ENCODE data around the gene MYO10. TPM values are rescaled to one million over a fixed set of nuclear protein-coding genes. Genes with fewer than 3 reads are reported as not detected.

The MYO10 gene
- total RNA-seq, 3 donors from 2014 or later (not counting 1 experiment from before 2014, with no cell fraction given): 0.83 to 1.2 TPM; not detected in 1

GRCh38 chr5:16934677-16935153 lies 1.4 kb downstream of the MYO10 start:
- intact Hi-C loops (cut with micrococcal nuclease): no loop called here
- Histone ChIP-seq H3K4me3 (ENCODE audit: low read length) (no peak overlapping the region), H3K36me3 (ENCODE audit: control insufficient read depth, insufficient read depth, low read length) (no peaks in the 10 kb centered on the region), H3K27ac (ENCODE audit: low read length) (no peak overlapping the region), H3K27me3 (ENCODE audit: control insufficient read depth, insufficient read depth, low read length) (peaks cover 18% of the 10 kb centered on the region), H3K9me3 (ENCODE audit: control insufficient read depth, insufficient read depth, low read length) (no peaks in the 10 kb centered on the region), H3K4me1 (ENCODE audit: control insufficient read depth, insufficient read depth, low read length) (peaks cover 15% of the 10 kb centered on the region)
- H3K4me1 Mint-ChIP-seq: peaks cover 7 to 18% of the 10 kb centered on the region in 2 donors
- peaks cover 2% of the 10 kb centered on the region in 2 donors for H3K9me3 Mint-ChIP-seq
- peak overlapping the region; percentile 67 for H3K4me3 Mint-ChIP-seq
- TF ChIP-seq CTCF (IDR thresholded peaks at IDR 0.05): no peak
- DNase-seq (no peak), ATAC-seq (no peak)
- H3K36me3 Mint-ChIP-seq: peaks cover 6% of the 10 kb centered on the region
- 2% methylated on average over 6 of the region's 6 CpGs for WGBS (ENCODE audit: insufficient coverage)
- H3K27me3 Mint-ChIP-seq (ENCODE audit: low read depth in 2 of 2): peaks cover 17 to 30% of the 10 kb centered on the region in 2 donors
- H3K27ac Mint-ChIP-seq: no peak overlapping the region

DNA sequence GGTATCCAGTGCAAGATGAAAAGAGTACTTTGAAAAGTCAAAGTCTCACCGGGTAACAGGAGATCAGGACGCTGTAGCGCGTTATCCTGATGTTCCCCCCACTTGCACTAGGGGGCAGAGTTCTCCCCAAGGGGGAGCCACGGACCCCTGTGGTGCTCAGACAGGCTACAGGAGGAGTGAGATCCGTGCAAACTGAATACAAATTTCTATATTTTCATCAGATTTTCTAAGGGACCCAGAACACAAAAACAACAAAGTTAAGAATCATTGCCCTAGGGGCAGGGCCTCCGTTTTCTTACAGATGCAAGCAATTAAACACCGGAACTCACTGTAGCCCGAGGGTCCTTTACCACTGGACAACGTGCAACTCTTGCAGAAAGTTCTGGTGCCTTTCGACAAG lies 2.0 kb downstream of the MYO10 start:
- Histone ChIP-seq H3K27me3 (ENCODE audit: control insufficient read depth, insufficient read depth, low read length) (peaks cover 18% of the 10 kb centered on the region), H3K4me1 (ENCODE audit: control insufficient read depth, insufficient read depth, low read length) (peaks cover 15% of the 10 kb centered on the region), H3K36me3 (ENCODE audit: control insufficient read depth, insufficient read depth, low read length) (no peaks in the 10 kb centered on the region), H3K9me3 (ENCODE audit: control insufficient read depth, insufficient read depth, low read length) (no peaks in the 10 kb centered on the region), H3K4me3 (ENCODE audit: low read length) (no peak overlapping the region), H3K27ac (ENCODE audit: low read length) (no peak overlapping the region)
- Mint-ChIP-seq H3K4me3 (peak overlapping the region; percentile 45), H3K36me3 (peaks cover 7% of the 10 kb centered on the region), H3K4me1 (peaks cover 7 to 18% of the 10 kb centered on the region in 2 donors), H3K9me3 (peaks cover 2% of the 10 kb centered on the region in 2 donors), H3K27ac (no peak overlapping the region), H3K27me3 (ENCODE audit: low read depth in 2 of 2) (peaks cover 17 to 30% of the 10 kb centered on the region in 2 donors)
- intact Hi-C loops (cut with micrococcal nuclease): no loop called here
- TF ChIP-seq CTCF (IDR thresholded peaks at IDR 0.05): no peak
- ATAC-seq (no peak), DNase-seq (peak in 1 of 2 donors; percentile 9)
- WGBS (ENCODE audit: insufficient coverage): 5% methylated on average over 10 of the region's 11 CpGs

DNA sequence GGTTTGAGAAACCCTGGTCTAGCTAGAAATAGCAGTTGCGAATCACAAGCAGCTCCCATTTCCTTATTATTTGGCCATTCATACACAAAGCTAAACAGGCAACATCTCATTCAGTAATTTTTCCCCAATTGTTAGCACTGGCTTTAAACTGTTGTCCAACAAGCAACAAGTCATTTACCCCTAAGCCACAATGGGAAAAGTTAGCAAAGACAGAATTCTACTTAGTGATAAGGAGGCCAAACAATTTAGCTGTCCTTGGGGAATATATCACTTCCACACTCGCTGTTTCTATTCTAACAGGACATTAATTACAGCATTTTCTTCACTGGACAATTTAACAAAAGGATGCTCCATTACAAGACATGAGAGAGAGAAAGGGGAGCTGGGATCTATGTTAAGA lies 2.8 kb downstream of the MYO10 start:
- TF ChIP-seq CTCF (IDR thresholded peaks at IDR 0.05): no peak
- Histone ChIP-seq H3K27ac (ENCODE audit: low read length) (no peak overlapping the region), H3K4me1 (ENCODE audit: control insufficient read depth, insufficient read depth, low read length) (peaks cover 15% of the 10 kb centered on the region), H3K4me3 (ENCODE audit: low read length) (no peak overlapping the region), H3K27me3 (ENCODE audit: control insufficient read depth, insufficient read depth, low read length) (peaks cover 18% of the 10 kb centered on the region), H3K36me3 (ENCODE audit: control insufficient read depth, insufficient read depth, low read length) (no peaks in the 10 kb centered on the region), H3K9me3 (ENCODE audit: control insufficient read depth, insufficient read depth, low read length) (no peaks in the 10 kb centered on the region)
- H3K9me3 Mint-ChIP-seq: peaks cover 2% of the 10 kb centered on the region in 2 donors
- H3K27ac Mint-ChIP-seq: no peak overlapping the region
- no peak for DNase-seq
- WGBS (ENCODE audit: insufficient coverage): 93% methylated on average over 1 of the region's 2 CpGs
- H3K4me3 Mint-ChIP-seq: no peak overlapping the region
- H3K36me3 Mint-ChIP-seq: peaks cover 7% of the 10 kb centered on the region
- peaks cover 17 to 30% of the 10 kb centered on the region in 2 donors for H3K27me3 Mint-ChIP-seq (ENCODE audit: low read depth in 2 of 2)
- intact Hi-C loops (cut with micrococcal nuclease): no loop called here
- no peak for ATAC-seq
- peaks cover 7 to 18% of the 10 kb centered on the region in 2 donors for H3K4me1 Mint-ChIP-seq

DNA sequence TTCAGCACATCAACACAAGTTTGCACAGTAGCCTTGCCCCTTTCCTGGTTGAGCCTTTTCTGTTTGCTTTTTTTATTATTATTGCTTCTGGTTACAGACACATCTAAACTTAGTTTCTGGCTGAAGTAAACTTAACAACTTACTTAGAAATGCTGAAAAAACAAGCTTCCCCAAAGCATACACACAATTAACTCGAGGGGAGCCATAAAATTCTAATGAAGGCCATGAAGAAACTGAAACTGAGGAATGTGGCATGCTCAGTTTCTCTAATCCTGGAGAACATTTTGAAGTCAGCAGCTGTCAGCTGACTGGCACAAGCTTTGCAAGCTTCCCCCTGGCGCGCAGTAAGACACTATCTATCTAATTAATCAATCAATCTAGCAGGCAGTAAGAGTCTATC lies 3.7 kb downstream of the MYO10 start:
- Histone ChIP-seq H3K27ac (ENCODE audit: low read length) (no peak overlapping the region), H3K9me3 (ENCODE audit: control insufficient read depth, insufficient read depth, low read length) (no peaks in the 10 kb centered on the region), H3K27me3 (ENCODE audit: control insufficient read depth, insufficient read depth, low read length) (peaks cover 18% of the 10 kb centered on the region), H3K36me3 (ENCODE audit: control insufficient read depth, insufficient read depth, low read length) (no peaks in the 10 kb centered on the region), H3K4me3 (ENCODE audit: low read length) (no peak overlapping the region), H3K4me1 (ENCODE audit: control insufficient read depth, insufficient read depth, low read length) (peaks cover 15% of the 10 kb centered on the region)
- peaks cover 2% of the 10 kb centered on the region in 2 donors for H3K9me3 Mint-ChIP-seq
- 56% methylated on average over 3 of the region's 3 CpGs for WGBS (ENCODE audit: insufficient coverage)
- no peak for DNase-seq
- ATAC-seq: no peak
- H3K36me3 Mint-ChIP-seq: peaks cover 7% of the 10 kb centered on the region
- no peak overlapping the region for H3K27ac Mint-ChIP-seq
- H3K4me1 Mint-ChIP-seq: peaks cover 7 to 18% of the 10 kb centered on the region in 2 donors
- peaks cover 17 to 27% of the 10 kb centered on the region in 2 donors for H3K27me3 Mint-ChIP-seq (ENCODE audit: low read depth in 2 of 2)
- no peak overlapping the region for H3K4me3 Mint-ChIP-seq
- TF ChIP-seq CTCF (IDR thresholded peaks at IDR 0.05): no peak
- intact Hi-C loops (cut with micrococcal nuclease): no loop called here

Measured in natural killer cell (primary cell).